Fibroblast of lung (primary cell): Measurements from ENCODE around the gene AKAP13. TPM values are rescaled to one million over a fixed set of nuclear protein-coding genes. Genes with fewer than 3 reads are reported as not detected.
A peak's percentile ranks its signal among the peaks of the same experiment; 100 is the strongest.

Experiments
- DNase-seq, 2 donors: peaks; one replicate each; pipeline versions ENCODE4 v3.0.0 to v3.0.0-alpha.2; 2010; ENCODE audit warnings: low read depth in 2 of 2
- H2AFZ ChIP-seq: 2 replicates; pipeline ENCODE4 v1.5.1; 2012; ENCODE audit warnings: low read length, control low read depth, inconsistent platforms
- H3K27ac ChIP-seq: 2 replicates; pipeline ENCODE4 v1.5.1; 2011; ENCODE audit warnings: low read length, control low read depth; ENCODE audit not compliant: insufficient read depth
- H3K27me3 ChIP-seq: 2 replicates; pipeline ENCODE4 v1.5.1; 2011; ENCODE audit warnings: mild to moderate bottlenecking, low read length; ENCODE audit not compliant: control insufficient read depth, insufficient read depth
- H3K36me3 ChIP-seq: 2 replicates; pipeline ENCODE4 v1.5.1; 2011; ENCODE audit warnings: low read length; ENCODE audit not compliant: control insufficient read depth, insufficient read depth
- H3K4me1 ChIP-seq: 2 replicates; pipeline ENCODE4 v1.5.1; 2011; ENCODE audit warnings: low read length; ENCODE audit not compliant: control insufficient read depth, insufficient read depth; ENCODE audit errors: extremely low read depth
- H3K4me2 ChIP-seq: 2 replicates; pipeline ENCODE4 v1.5.1; 2011; ENCODE audit warnings: low read length, control low read depth; ENCODE audit not compliant: insufficient read depth; ENCODE audit errors: extremely low read depth
- H3K4me3 ChIP-seq, 4 experiments: fragments of 200-600 bp in 1 of 4; sonication (generic) in 1 of 4; replicated peaks in 1 of 4; 2 replicates each; pipeline ENCODE4 v1.5.1; 2011 to 2016; ENCODE audit warnings: low read length in 4 of 4, low read depth in 3 of 4, mild to moderate bottlenecking in 3 of 4, control low read depth in 2 of 4, inconsistent platforms in 1 of 4, mixed read lengths in 1 of 4; ENCODE audit not compliant: insufficient read depth in 1 of 4; ENCODE audit errors: control extremely low read depth in 1 of 4
- H3K79me2 ChIP-seq: 2 replicates; pipeline ENCODE4 v1.5.1; 2012; ENCODE audit warnings: mild to moderate bottlenecking, low read length, inconsistent platforms; ENCODE audit not compliant: control insufficient read depth, insufficient read depth
- H3K9ac ChIP-seq: 2 replicates; pipeline ENCODE4 v1.5.1; 2011; ENCODE audit warnings: mild to moderate bottlenecking, low read length, control low read depth; ENCODE audit not compliant: insufficient read depth
- H3K9me3 ChIP-seq: 2 replicates; pipeline ENCODE4 v1.5.1; 2012; ENCODE audit warnings: low read depth, low read length; ENCODE audit not compliant: control insufficient read depth, insufficient read depth
- H4K20me1 ChIP-seq: 2 replicates; pipeline ENCODE4 v1.5.1; 2011; ENCODE audit warnings: low read length; ENCODE audit not compliant: control insufficient read depth, insufficient read depth; ENCODE audit errors: extremely low read depth
- EZH2 ChIP-seq: IDR thresholded peaks from 2 replicates; pipeline ENCODE4 v1.5.1; 2012; ENCODE audit warnings: low read length, control low read depth, mild to moderate bottlenecking; ENCODE audit errors: missing control alignments
- polyA plus RNA-seq, 2 donors: library from polyadenylated mRNA; depleted of rRNA in 1 of 2; stranded (reverse) in 1 of 2; unstranded in 1 of 2; fragments of >200 nt; gene quantifications; 2 replicates each; pipeline ENCODE4 v1.2.1, GENCODE V29; 2011 to 2012; ENCODE audit warnings: missing spikeins in 1 of 2
- total RNA-seq: library from RNA; depleted of rRNA; stranded (reverse); fragments of >200 nt; gene quantifications from 2 replicates; pipeline ENCODE4 v1.2.1, GENCODE V29; 2014
- TF ChIP-seq, protein P1 (sequence below), 2 donors: IDR thresholded peaks in 1 of 2; conservative IDR thresholded peaks in 1 of 2; 1 replicate in 1 of 2; 2 replicates in 1 of 2; pipeline ENCODE4 v1.5.1; 2011 to 2012; ENCODE audit warnings: low read length in 2 of 2, control low read depth in 1 of 2, inconsistent platforms in 1 of 2, low read depth in 1 of 2, mild to moderate bottlenecking in 1 of 2

AKAP13 gene
- total and polyA plus RNA-seq, 2 donors (not counting 1 experiment from before 2014, with no cell fraction given) = 8.3 to 68.4 TPM

DNA sequence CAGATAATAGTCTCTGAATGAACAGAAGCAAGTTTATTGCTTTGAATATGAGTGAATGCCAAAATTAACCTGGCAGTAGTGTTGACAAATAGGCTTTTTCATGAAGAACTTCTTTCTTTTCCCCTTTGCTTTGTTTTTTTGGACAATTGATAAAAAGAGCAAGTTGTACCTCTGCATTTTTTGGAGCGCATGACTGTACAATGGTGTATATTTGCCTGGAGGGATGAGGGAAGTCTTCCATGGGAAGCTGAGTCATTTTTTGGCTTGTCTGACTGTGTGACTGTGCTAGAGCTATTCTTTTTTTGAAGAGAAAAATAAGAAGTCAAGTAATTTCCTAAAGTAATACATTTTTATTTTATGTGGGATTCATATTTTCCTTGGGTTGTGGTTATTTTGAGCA is 227.4 kb downstream of the AKAP13 start:
- DNase-seq = peak; percentile 83 to 90
- H3K4me2 ChIP-seq = peak overlapping the region; percentile 33
- no peaks in the 10 kb centered on the region for H3K36me3 ChIP-seq
- H3K79me2 ChIP-seq = no peaks in the 10 kb centered on the region
- no peak overlapping the region for H2AFZ ChIP-seq
- H3K4me1 ChIP-seq = peaks cover 10% of the 10 kb centered on the region
- peak overlapping the region; percentile 37 for H3K27ac ChIP-seq
- H3K9ac ChIP-seq = no peak overlapping the region
- H3K4me3 ChIP-seq = no peak overlapping the region
- H4K20me1 ChIP-seq = no peaks in the 10 kb centered on the region
- no peaks in the 10 kb centered on the region for H3K9me3 ChIP-seq
- H3K27me3 ChIP-seq = no peaks in the 10 kb centered on the region
- no peak for TF ChIP-seq EZH2
- TF ChIP-seq, protein P1, sequence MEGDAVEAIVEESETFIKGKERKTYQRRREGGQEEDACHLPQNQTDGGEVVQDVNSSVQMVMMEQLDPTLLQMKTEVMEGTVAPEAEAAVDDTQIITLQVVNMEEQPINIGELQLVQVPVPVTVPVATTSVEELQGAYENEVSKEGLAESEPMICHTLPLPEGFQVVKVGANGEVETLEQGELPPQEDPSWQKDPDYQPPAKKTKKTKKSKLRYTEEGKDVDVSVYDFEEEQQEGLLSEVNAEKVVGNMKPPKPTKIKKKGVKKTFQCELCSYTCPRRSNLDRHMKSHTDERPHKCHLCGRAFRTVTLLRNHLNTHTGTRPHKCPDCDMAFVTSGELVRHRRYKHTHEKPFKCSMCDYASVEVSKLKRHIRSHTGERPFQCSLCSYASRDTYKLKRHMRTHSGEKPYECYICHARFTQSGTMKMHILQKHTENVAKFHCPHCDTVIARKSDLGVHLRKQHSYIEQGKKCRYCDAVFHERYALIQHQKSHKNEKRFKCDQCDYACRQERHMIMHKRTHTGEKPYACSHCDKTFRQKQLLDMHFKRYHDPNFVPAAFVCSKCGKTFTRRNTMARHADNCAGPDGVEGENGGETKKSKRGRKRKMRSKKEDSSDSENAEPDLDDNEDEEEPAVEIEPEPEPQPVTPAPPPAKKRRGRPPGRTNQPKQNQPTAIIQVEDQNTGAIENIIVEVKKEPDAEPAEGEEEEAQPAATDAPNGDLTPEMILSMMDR (conservative IDR thresholded peaks at IDR 0.05 in 1 of 2, IDR thresholded peaks at IDR 0.05 in 1 of 2; ENCODE audit: low read depth in 1 of 2, low read length in 2 of 2) = no peak

DNA sequence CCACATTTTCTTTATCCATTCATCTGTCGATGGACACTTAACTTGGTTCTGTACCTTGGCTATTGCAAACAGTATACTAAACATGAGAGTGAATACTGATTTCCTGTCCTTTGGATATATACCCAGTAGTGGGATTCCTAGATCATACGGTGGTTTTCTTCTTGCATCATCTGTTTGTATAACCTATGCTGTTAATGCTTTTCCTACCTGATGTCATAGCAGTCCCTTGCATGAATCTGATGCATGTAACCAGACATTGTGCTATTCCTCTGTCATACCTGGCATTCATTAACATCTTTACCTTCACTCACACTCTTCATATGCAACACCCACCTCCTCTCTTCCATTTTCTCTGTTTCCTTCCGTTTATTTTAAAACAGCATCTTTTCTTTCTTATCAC is 229.1 kb downstream of the AKAP13 start:
- Histone ChIP-seq H3K36me3 (no peaks in the 10 kb centered on the region), H4K20me1 (no peaks in the 10 kb centered on the region), H3K79me2 (no peaks in the 10 kb centered on the region), H2AFZ (no peak overlapping the region), H3K9ac (no peak overlapping the region), H3K9me3 (no peaks in the 10 kb centered on the region), H3K27me3 (no peaks in the 10 kb centered on the region), H3K4me1 (peaks cover 10% of the 10 kb centered on the region), H3K4me3 (no peak overlapping the region), H3K27ac (no peak overlapping the region), H3K4me2 (no peak overlapping the region)
- TF ChIP-seq EZH2 = no peak
- TF ChIP-seq, protein P1 (conservative IDR thresholded peaks at IDR 0.05 in 1 of 2, IDR thresholded peaks at IDR 0.05 in 1 of 2; ENCODE audit: low read depth in 1 of 2, low read length in 2 of 2) = no peak
- no peak for DNase-seq

DNA sequence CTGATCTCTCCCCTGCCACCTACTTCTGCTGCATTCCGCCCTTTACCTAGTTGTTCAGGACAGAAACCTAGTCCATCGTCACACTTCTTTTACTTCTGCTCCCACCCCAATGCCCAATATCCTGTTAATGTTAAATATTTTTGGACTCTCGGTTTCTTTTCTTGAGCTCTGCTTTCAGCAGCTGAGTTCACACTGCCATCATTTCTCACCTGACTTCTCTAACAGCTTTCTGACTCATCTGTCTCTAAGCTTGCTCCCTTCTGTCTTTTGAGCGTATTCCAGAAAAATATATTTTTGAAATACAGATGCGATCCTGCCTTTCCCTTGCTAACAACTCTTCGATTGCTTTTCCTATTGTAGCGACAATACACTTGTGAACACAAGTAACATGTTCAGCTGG is 231.0 kb downstream of the AKAP13 start:
- TF ChIP-seq EZH2 = no peak
- TF ChIP-seq, protein P1 (conservative IDR thresholded peaks at IDR 0.05 in 1 of 2, IDR thresholded peaks at IDR 0.05 in 1 of 2; ENCODE audit: low read depth in 1 of 2, low read length in 2 of 2) = no peak
- no peaks in the 10 kb centered on the region for H3K9me3 ChIP-seq
- H3K36me3 ChIP-seq = no peaks in the 10 kb centered on the region
- no peak overlapping the region for H3K9ac ChIP-seq
- H3K4me3 ChIP-seq = no peak overlapping the region
- no peak for DNase-seq
- H3K27ac ChIP-seq = no peak overlapping the region
- H3K79me2 ChIP-seq = no peaks in the 10 kb centered on the region
- H3K4me1 ChIP-seq = peaks cover 12% of the 10 kb centered on the region
- no peak overlapping the region for H2AFZ ChIP-seq
- no peaks in the 10 kb centered on the region for H3K27me3 ChIP-seq
- no peaks in the 10 kb centered on the region for H4K20me1 ChIP-seq
- H3K4me2 ChIP-seq = no peak overlapping the region
